ENCODE data around the gene TBC1D17.
A peak's percentile ranks its signal among the peaks of the same experiment; 100 is the strongest.

DNA sequence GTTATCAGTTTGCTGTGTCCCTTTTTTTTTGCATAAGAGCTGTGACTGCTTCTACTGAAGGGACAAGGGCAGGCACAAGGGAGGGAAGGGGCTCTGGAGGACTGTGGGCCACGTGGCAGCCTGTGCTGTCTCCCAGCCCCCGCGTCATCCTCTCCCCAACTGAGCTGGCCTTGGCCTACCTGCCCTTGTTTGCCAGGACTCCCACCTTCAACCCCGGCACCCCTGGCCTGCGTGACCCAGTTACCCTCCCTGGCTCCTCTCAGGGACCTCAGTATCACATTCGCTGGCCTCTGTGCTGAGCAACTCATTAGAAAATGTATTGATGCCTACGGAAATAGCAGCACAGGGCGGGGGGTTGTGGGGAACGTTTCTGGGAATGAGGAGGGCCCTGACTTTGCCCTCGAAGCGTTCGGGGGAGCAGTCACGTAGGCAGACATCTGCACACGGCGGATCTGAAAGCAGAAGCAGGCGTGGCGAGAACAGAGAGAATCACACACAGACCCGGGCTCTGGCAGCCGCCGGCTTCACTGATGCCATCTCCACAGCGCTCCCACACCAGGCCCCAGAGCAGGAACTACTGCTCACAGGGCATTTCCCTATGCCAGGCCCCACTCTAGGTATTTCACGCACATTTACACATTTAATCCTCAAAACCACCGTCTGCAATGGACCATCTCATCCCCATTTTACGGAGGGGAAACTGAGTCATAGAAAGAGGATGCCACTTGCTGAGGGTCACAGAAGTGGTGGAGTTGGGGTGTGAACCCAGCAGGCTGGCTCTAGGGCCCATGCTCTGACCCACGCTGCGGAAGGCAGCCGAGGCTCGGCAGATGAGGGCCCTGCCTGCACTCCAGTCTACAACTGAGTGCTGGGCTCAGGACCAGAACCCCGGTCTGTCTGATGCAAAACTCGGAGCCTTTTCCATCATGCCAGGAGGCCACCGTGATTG, 45.8 kb downstream of the TBC1D17 start:
- TF ChIP-seq, protein P1, sequence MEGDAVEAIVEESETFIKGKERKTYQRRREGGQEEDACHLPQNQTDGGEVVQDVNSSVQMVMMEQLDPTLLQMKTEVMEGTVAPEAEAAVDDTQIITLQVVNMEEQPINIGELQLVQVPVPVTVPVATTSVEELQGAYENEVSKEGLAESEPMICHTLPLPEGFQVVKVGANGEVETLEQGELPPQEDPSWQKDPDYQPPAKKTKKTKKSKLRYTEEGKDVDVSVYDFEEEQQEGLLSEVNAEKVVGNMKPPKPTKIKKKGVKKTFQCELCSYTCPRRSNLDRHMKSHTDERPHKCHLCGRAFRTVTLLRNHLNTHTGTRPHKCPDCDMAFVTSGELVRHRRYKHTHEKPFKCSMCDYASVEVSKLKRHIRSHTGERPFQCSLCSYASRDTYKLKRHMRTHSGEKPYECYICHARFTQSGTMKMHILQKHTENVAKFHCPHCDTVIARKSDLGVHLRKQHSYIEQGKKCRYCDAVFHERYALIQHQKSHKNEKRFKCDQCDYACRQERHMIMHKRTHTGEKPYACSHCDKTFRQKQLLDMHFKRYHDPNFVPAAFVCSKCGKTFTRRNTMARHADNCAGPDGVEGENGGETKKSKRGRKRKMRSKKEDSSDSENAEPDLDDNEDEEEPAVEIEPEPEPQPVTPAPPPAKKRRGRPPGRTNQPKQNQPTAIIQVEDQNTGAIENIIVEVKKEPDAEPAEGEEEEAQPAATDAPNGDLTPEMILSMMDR (IDR thresholded peaks at IDR 0.05): no peak
- peak; percentile 87 for TF ChIP-seq POLR2A (IDR thresholded peaks at IDR 0.05)
